ENCODE measurements around the gene DCTN5. TPM values are rescaled to one million over a fixed set of nuclear protein-coding genes. Genes with fewer than 3 reads are reported as not detected.

DCTN5 gene
- total and polyA plus RNA-seq, 2 of the 13 experiments (the other 11 are each of a cell fraction or from before 2014, with no cell fraction given) = 105 to 207 TPM

- TF ChIP-seq PLRG1 (conservative IDR thresholded peaks at IDR 0.05) (no peak), SP2 (CRISPR knock-in tag; IDR thresholded peaks at IDR 0.05) (peak; percentile 50), ZNF878 (CRISPR knock-in tag; IDR thresholded peaks at IDR 0.05) (peak; percentile 96), ZNF788 (CRISPR knock-in tag; IDR thresholded peaks at IDR 0.05; ENCODE audit: borderline replicate concordance) (peak; percentile 94), SMC3 (IDR thresholded peaks at IDR 0.05; ENCODE audit: low read length) (no peak), ARHGAP35 (CRISPR knock-in tag; IDR thresholded peaks at IDR 0.05; ENCODE audit: borderline replicate concordance) (peak; percentile 85), PBX3 (CRISPR knock-in tag; IDR thresholded peaks at IDR 0.05; ENCODE audit: borderline replicate concordance) (peak; percentile 86; the same call in 1 of the 2 replicates), JDP2 (CRISPR knock-in tag; IDR thresholded peaks at IDR 0.05; ENCODE audit: borderline replicate concordance) (no peak; the same call in 1 of the 2 replicates), WIZ (CRISPR knock-in tag; IDR thresholded peaks at IDR 0.05) (peak; percentile 74; the same call in 1 of the 2 replicates), ZMYM4 (CRISPR knock-in tag; IDR thresholded peaks at IDR 0.05) (peak; percentile 95), ZNF839 (CRISPR knock-in tag; IDR thresholded peaks at IDR 0.05; ENCODE audit: borderline replicate concordance) (no peak), SIN3A (IDR thresholded peaks at IDR 0.05; ENCODE audit: borderline replicate concordance, low read depth, low read length) (peak; percentile 98), THAP11 (CRISPR knock-in tag; IDR thresholded peaks at IDR 0.05) (peak; percentile 96), MED13 (CRISPR knock-in tag; IDR thresholded peaks at IDR 0.05) (peak; percentile 86; the same call in 1 of the 2 replicates), ZNF263 (CRISPR knock-in tag; IDR thresholded peaks at IDR 0.05) (peak; percentile 78; the same call in 1 of the 2 replicates), ATF1 (CRISPR knock-in tag; IDR thresholded peaks at IDR 0.05) (peak; percentile 74; the same call in 1 of the 2 replicates), CHD2 (IDR thresholded peaks at IDR 0.05; ENCODE audit: low read depth, low read length) (0 out of 2 replicates have a peak, but pooled peaks have one; percentile 45), POLR2AphosphoS2 (IDR thresholded peaks at IDR 0.05; ENCODE audit: low read depth, low read length) (peak; percentile 100), FIP1L1 (IDR thresholded peaks at IDR 0.05; ENCODE audit: borderline replicate concordance, insufficient read depth, low read depth, low read length) (peak; percentile 82), KDM1A (CRISPR knock-in tag; IDR thresholded peaks at IDR 0.05) (no peak), ZFP36 (IDR thresholded peaks at IDR 0.05; ENCODE audit: borderline replicate concordance, low read depth, low read length, partially characterized antibody) (no peak), SYNCRIP (IDR thresholded peaks at IDR 0.05; ENCODE audit: insufficient read depth, low read depth, low read length) (no peak), MLX (CRISPR knock-in tag; IDR thresholded peaks at IDR 0.05) (no peak), RBAK (CRISPR knock-in tag; IDR thresholded peaks at IDR 0.05) (peak; percentile 57; the same call in 1 of the 2 replicates), THRA (CRISPR knock-in tag; IDR thresholded peaks at IDR 0.05; ENCODE audit: borderline replicate concordance) (0 out of 2 replicates have a peak, but pooled peaks have one; percentile 78), ZNF274 (CRISPR knock-in tag; IDR thresholded peaks at IDR 0.05) (peak; percentile 98)
- TF ChIP-seq, protein P1, sequence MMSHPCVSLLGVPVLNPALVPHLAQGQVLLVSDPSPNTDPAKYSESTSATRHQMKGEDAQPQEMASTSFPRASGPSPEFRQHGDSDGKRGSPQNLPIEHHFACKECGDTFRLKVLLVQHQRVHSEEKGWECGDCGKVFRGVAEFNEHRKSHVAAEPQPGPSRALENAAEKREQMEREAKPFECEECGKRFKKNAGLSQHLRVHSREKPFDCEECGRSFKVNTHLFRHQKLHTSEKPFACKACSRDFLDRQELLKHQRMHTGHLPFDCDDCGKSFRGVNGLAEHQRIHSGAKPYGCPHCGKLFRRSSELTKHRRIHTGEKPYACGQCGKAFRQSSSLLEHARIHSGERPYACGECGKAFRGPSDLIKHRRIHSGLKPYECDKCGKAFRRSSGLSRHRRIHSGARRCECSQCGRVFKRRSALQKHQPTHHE (CRISPR knock-in tag; IDR thresholded peaks at IDR 0.05; ENCODE audit: borderline replicate concordance) = peak; percentile 99
Measured at GRCh38 chr16:23640931-23641765, at the start of gene DCTN5, which contains the start of gene PALB2 (continued).
